ENCODE data around the gene TCF7L1. TPM values are rescaled to one million over a fixed set of nuclear protein-coding genes. Genes with fewer than 3 reads are reported as not detected.

Gene TCF7L1
- total and polyA plus RNA-seq, 2 donors (not counting 3 experiments of a cell fraction or from before 2014, with no cell fraction given), result 9.6 to 17.4 TPM

DNA sequence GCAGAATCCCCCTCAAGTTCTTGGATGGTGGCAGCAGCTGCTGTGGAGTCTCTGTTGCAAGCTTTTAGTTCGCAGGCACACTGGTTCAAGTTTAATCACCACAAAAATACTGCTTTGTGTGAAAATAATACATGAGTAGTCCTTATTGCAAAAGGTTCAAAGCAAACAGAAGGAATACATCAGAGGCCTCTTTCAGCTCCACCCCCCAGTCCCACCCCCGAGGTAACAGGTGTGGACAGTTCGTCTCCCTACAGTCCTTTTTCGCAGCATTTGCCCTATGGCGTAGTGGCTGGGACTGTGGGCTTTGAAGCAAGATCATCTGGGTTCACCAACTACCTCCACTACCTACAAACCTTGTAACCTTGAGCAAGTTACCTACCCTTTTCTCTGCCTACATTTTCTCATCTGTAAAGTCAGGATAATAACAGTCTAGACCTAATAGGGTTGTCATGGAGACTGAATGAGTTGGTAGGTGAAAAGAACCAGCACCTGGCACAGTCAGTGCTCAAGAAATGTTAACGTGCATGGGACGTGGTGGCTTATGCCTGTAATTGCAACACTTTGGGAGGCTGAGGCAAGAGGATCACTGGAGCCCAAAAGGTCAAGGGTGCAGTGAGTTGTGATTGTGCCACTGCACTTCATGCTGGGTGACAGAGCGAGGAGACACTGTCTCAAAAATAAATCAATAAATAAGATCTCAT, 61.7 kb downstream of the TCF7L1 start:
- FAIRE-seq (no peak), DNase-seq (ENCODE audit: low read depth, low spot score) (no peak)
- Histone ChIP-seq H3K79me2 (ENCODE audit: control insufficient read depth, insufficient read depth, low read length) (no peaks in the 10 kb centered on the region), H3K36me3 (ENCODE audit: control insufficient read depth in 2 of 2, extremely low read depth in 1 of 2, insufficient read depth in 2 of 2, low read length in 2 of 2) (no peaks in the 10 kb centered on the region), H3K27me3 (ENCODE audit: control insufficient read depth in 2 of 2, insufficient read depth in 2 of 2, low read length in 2 of 2) (no peaks in the 10 kb centered on the region), H3K4me3 (replicated peaks in 1 of 3; ENCODE audit: insufficient read depth in 1 of 3, low read depth in 1 of 3, low read length in 3 of 3) (no peak overlapping the region), H4K20me1 (replicated peaks; ENCODE audit: control insufficient read depth, extremely low read depth, insufficient read depth, low read length) (no peaks in the 10 kb centered on the region), H3K9me1 (replicated peaks; ENCODE audit: control insufficient read depth, extremely low read depth, insufficient read depth, low read length) (no peaks in the 10 kb centered on the region), H3K4me2 (ENCODE audit: insufficient read depth, low read length) (no peak overlapping the region), H2AFZ (ENCODE audit: low read depth, low read length) (no peak overlapping the region), H3K4me1 (ENCODE audit: control insufficient read depth, extremely low read depth, insufficient read depth, low read length) (no peaks in the 10 kb centered on the region), H3K27ac (ENCODE audit: insufficient read depth, low read depth, low read length) (no peak overlapping the region), H3K9ac (replicated peaks; ENCODE audit: extremely low read depth, insufficient read depth, low read length) (no peak overlapping the region), H3K9me3 (replicated peaks; ENCODE audit: control insufficient read depth, insufficient read depth, low read length) (no peaks in the 10 kb centered on the region)
- TF ChIP-seq, protein P1, sequence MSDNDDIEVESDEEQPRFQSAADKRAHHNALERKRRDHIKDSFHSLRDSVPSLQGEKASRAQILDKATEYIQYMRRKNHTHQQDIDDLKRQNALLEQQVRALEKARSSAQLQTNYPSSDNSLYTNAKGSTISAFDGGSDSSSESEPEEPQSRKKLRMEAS (IDR thresholded peaks at IDR 0.05; ENCODE audit: insufficient read depth, insufficient read length), result no peak
- POLR2A ChIA-PET, result no interaction called here
- BruUV-seq (replicated peaks), result no TSS peak
- CTCF ChIA-PET, result no interaction called here
- intact Hi-C loops (cut with micrococcal nuclease), result no loop called here
- dilution Hi-C loops (cut with MboI; ENCODE audit: extremely low pct_ligation_motif_present, low sequenced_read_pairs), result no loop called here

DNA sequence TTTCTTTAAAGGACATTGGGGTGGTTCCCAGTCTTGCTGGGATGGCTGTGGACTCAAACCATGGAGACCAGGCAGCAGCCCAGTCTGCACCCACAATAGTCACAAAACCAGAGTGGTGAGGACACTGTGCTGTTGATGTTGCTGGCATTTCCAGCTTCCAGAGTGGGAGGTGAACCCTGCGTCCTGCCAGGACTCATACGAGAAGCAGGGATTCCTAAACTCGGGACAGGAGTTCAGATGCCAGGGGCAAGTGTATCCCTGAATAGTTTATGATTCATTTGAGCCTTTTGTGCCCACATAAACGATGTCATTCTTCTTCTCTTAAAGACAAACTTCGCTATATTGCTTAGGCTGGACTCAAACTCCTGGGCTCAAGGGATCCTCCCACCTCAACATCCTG, 62.8 kb downstream of the TCF7L1 start:
- ChIA-PET CTCF (no interaction called here), POLR2A (no interaction called here)

More for the DNA sequence above, 62.8 kb downstream of the TCF7L1 start:
- Histone ChIP-seq H3K79me2 (ENCODE audit: control insufficient read depth, insufficient read depth, low read length) (no peaks in the 10 kb centered on the region), H3K27ac (ENCODE audit: insufficient read depth, low read depth, low read length) (no peak overlapping the region), H3K4me2 (ENCODE audit: insufficient read depth, low read length) (no peak overlapping the region), H3K4me3 (replicated peaks in 1 of 3; ENCODE audit: insufficient read depth in 1 of 3, low read depth in 1 of 3, low read length in 3 of 3) (no peak overlapping the region), H3K9me3 (replicated peaks; ENCODE audit: control insufficient read depth, insufficient read depth, low read length) (no peaks in the 10 kb centered on the region), H3K36me3 (ENCODE audit: control insufficient read depth in 2 of 2, extremely low read depth in 1 of 2, insufficient read depth in 2 of 2, low read length in 2 of 2) (no peaks in the 10 kb centered on the region), H2AFZ (ENCODE audit: low read depth, low read length) (no peak overlapping the region), H3K9ac (replicated peaks; ENCODE audit: extremely low read depth, insufficient read depth, low read length) (no peak overlapping the region), H3K27me3 (ENCODE audit: control insufficient read depth in 2 of 2, insufficient read depth in 2 of 2, low read length in 2 of 2) (no peaks in the 10 kb centered on the region), H4K20me1 (replicated peaks; ENCODE audit: control insufficient read depth, extremely low read depth, insufficient read depth, low read length) (no peaks in the 10 kb centered on the region), H3K4me1 (ENCODE audit: control insufficient read depth, extremely low read depth, insufficient read depth, low read length) (no peaks in the 10 kb centered on the region), H3K9me1 (replicated peaks; ENCODE audit: control insufficient read depth, extremely low read depth, insufficient read depth, low read length) (no peaks in the 10 kb centered on the region)
- intact Hi-C loops (cut with micrococcal nuclease), result no loop called here
- DNase-seq (ENCODE audit: low read depth, low spot score) (no peak), FAIRE-seq (no peak)
- TF ChIP-seq MYC (IDR thresholded peaks at IDR 0.05; ENCODE audit: low read depth, low read length), result no peak
- TF ChIP-seq GATA2 (IDR thresholded peaks at IDR 0.05; ENCODE audit: insufficient read depth, insufficient read length, low read depth, low read length), result no peak
- dilution Hi-C loops (cut with MboI; ENCODE audit: extremely low pct_ligation_motif_present, low sequenced_read_pairs), result no loop called here
- no TSS peak for BruUV-seq (replicated peaks)

Data from endothelial cell of umbilical vein (primary cell).